HCT116 (cell line): Measurements from ENCODE around the gene PTPN23. TPM values are rescaled to one million over a fixed set of nuclear protein-coding genes. Genes with fewer than 3 reads are reported as not detected.

ENCODE experiments used
- ATAC-seq: fragments of 200-7000 bp; cut with Tn5 transposase; 2 replicates; pipeline ENCODE4 v1.9.1; 2020; ENCODE audit warnings: mild to moderate bottlenecking, moderate library complexity
- BruUV-seq: library from RNA; stranded (reverse); fragments of 400-500 nt; replicated peaks from 2 replicates; lab custom pipeline; 2021; lab: Mats Ljungman, UMichigan
- CTCF ChIA-PET: fragments of 300-600 bp; sonication (Branson Sonifier 250); formaldehyde crosslinking; loops from one replicate; lab custom pipeline; 2021; ENCODE audit warnings: antibody characterized with exemption; lab: Charles Lee
- POLR2A ChIA-PET: fragments of 300-600, 350-600 bp; sonication (Branson Sonifier 250); formaldehyde crosslinking; loops from one replicate; lab custom pipeline; 2021; ENCODE audit warnings: antibody characterized with exemption; lab: Charles Lee
- RAD21 ChIA-PET, 2 experiments: fragments of 300-600 bp; sonication (Branson Sonifier 250); formaldehyde crosslinking; loops; one replicate each; lab custom pipeline; 2023; ENCODE audit warnings: low total read pairs in 2 of 2; ENCODE audit not compliant: uncharacterized antibody in 2 of 2, unreplicated experiment in 2 of 2, low non-redundant PET in 1 of 2; lab: Charles Lee
- DNase-seq: peaks from one replicate; pipeline ENCODE4 v3.0.0-alpha.2; 2010; ENCODE audit warnings: low read depth, low spot score
- H2AFZ ChIP-seq: fragments of 200-600 bp; shearing (Covaris generic), sonication (generic); 2 replicates; pipeline ENCODE4 v1.6.1; 2017; ENCODE audit warnings: low read depth, mixed run types, mixed read lengths, antibody characterized with exemption, low read length; ENCODE audit not compliant: poor library complexity, severe bottlenecking
- H3K27ac ChIP-seq: 2 replicates; pipeline ENCODE4 v1.5.1; 2012; ENCODE audit warnings: low read depth, low read length
- H3K27me3 ChIP-seq: fragments of 200-600 bp; sonication (generic); 2 replicates; pipeline ENCODE4 v1.6.1; 2016; ENCODE audit warnings: mixed run types, low read length, mixed read lengths; ENCODE audit not compliant: insufficient read depth
- H3K36me3 ChIP-seq, 2 experiments: fragments of 200-500 bp in 1 of 2; fragments of 200-600 bp in 1 of 2; sonication (Bioruptor generic) in 1 of 2; sonication (generic) in 1 of 2; 2 replicates each; pipeline versions ENCODE4 v1.5.1 to v1.6.1; 2014 to 2016; ENCODE audit warnings: low read length in 2 of 2, inconsistent platforms in 1 of 2, mixed read lengths in 1 of 2, mixed run types in 1 of 2; ENCODE audit not compliant: insufficient read depth in 2 of 2, control insufficient read depth in 1 of 2
- H3K4me1 ChIP-seq, 2 experiments: fragments of 200-600 bp in 1 of 2; sonication (generic) in 1 of 2; 2 replicates each; pipeline versions ENCODE4 v1.5.1 to v1.6.1; 2012 to 2017; ENCODE audit warnings: low read length in 2 of 2, inconsistent platforms in 1 of 2, mild to moderate bottlenecking in 1 of 2, mixed read lengths in 1 of 2, mixed run types in 1 of 2, moderate library complexity in 1 of 2; ENCODE audit not compliant: insufficient read depth in 2 of 2, control insufficient read depth in 1 of 2
- H3K4me2 ChIP-seq: fragments of 200-600 bp; sonication (generic); 2 replicates; pipeline ENCODE4 v1.6.1; 2017; ENCODE audit warnings: mixed run types, low read length, mixed read lengths
- H3K4me3 ChIP-seq, 2 experiments: fragments of 200-600 bp in 1 of 2; sonication (generic) in 1 of 2; replicated peaks in 1 of 2; 2 replicates each; pipeline ENCODE4 v1.5.1; 2011 to 2016; ENCODE audit warnings: low read length in 2 of 2, control low read depth in 1 of 2, low read depth in 1 of 2, mild to moderate bottlenecking in 1 of 2, mixed read lengths in 1 of 2, mixed run types in 1 of 2
- H3K79me2 ChIP-seq: fragments of 200-600 bp; sonication (generic); 2 replicates; pipeline ENCODE4 v1.6.1; 2017; ENCODE audit warnings: mild to moderate bottlenecking, mixed run types, low read length, moderate library complexity, mixed read lengths; ENCODE audit not compliant: insufficient read depth
- H3K9ac ChIP-seq: fragments of 200-600 bp; sonication (generic); 2 replicates; pipeline ENCODE4 v1.6.1; 2016; ENCODE audit warnings: low read length, mixed read lengths
- H3K9me2 ChIP-seq: fragments of 200-600 bp; sonication (generic), shearing (Covaris generic); 2 replicates; pipeline ENCODE4 v1.6.1; 2017; ENCODE audit warnings: mixed run types, mild to moderate bottlenecking, moderate library complexity; ENCODE audit not compliant: insufficient read depth
- H3K9me3 ChIP-seq, 2 experiments: fragments of 200-500 bp in 1 of 2; fragments of 200-600 bp in 1 of 2; sonication (Bioruptor generic) in 1 of 2; sonication (generic) in 1 of 2; 2 replicates each; pipeline ENCODE4 v1.6.1; 2014 to 2017; ENCODE audit warnings: low read length in 2 of 2, mixed read lengths in 2 of 2, inconsistent platforms in 1 of 2, low read depth in 1 of 2, mild to moderate bottlenecking in 1 of 2, mixed run types in 1 of 2, moderate library complexity in 1 of 2; ENCODE audit not compliant: control insufficient read depth in 1 of 2, insufficient read depth in 1 of 2
- H4K20me1 ChIP-seq: fragments of 200-600 bp; sonication (generic), shearing (Covaris generic); 2 replicates; pipeline ENCODE4 v1.6.1; 2017; ENCODE audit warnings: mixed run types, mild to moderate bottlenecking, moderate library complexity; ENCODE audit not compliant: insufficient read depth
- ATF3 ChIP-seq: IDR thresholded peaks from 2 replicates; pipeline ENCODE4 v1.6.1; 2012
- CBX3 ChIP-seq: IDR thresholded peaks from 2 replicates; pipeline ENCODE4 v1.6.1; 2012; ENCODE audit warnings: low read depth
- EGR1 ChIP-seq: IDR thresholded peaks from 2 replicates; pipeline ENCODE4 v1.6.1; 2012; ENCODE audit warnings: low read depth
- ELF1 ChIP-seq: IDR thresholded peaks from 2 replicates; pipeline ENCODE4 v1.6.1; 2012; ENCODE audit warnings: low read depth, borderline replicate concordance
- EZH2 ChIP-seq: fragments of 200-600 bp; sonication (generic); IDR thresholded peaks from 2 replicates; pipeline ENCODE4 v1.6.1; 2017; ENCODE audit warnings: antibody characterized with exemption, mixed run types
- EZH2phosphoT487 ChIP-seq: fragments of 200-600 bp; IDR thresholded peaks from 2 replicates; pipeline ENCODE4 v1.6.1; 2018; ENCODE audit warnings: antibody characterized with exemption, borderline replicate concordance
- FOSL1 ChIP-seq: IDR thresholded peaks from 2 replicates; pipeline ENCODE4 v1.6.1; 2012; ENCODE audit warnings: low read depth
- POLR2A ChIP-seq: IDR thresholded peaks from 2 replicates; pipeline ENCODE4 v1.7.0; 2011; ENCODE audit warnings: borderline replicate concordance; ENCODE audit not compliant: insufficient read depth, insufficient read length; ENCODE audit errors: extremely low read depth
- POLR2AphosphoS5 ChIP-seq: IDR thresholded peaks from 2 replicates; pipeline ENCODE4 v1.6.1; 2011; ENCODE audit warnings: mild to moderate bottlenecking, low read depth, low read length, moderate library complexity
- REST ChIP-seq: IDR thresholded peaks from 2 replicates; pipeline ENCODE4 v1.6.1; 2012; ENCODE audit warnings: low read depth
- SIN3A ChIP-seq: IDR thresholded peaks from 2 replicates; pipeline ENCODE4 v1.6.1; 2012; ENCODE audit warnings: low read depth
- SP1 ChIP-seq: IDR thresholded peaks from 2 replicates; pipeline ENCODE4 v1.6.1; 2012; ENCODE audit warnings: low read depth
- SRF ChIP-seq: IDR thresholded peaks from 2 replicates; pipeline ENCODE4 v1.6.1; 2012; ENCODE audit warnings: low read depth
- ZBTB33 ChIP-seq: IDR thresholded peaks from 2 replicates; pipeline ENCODE4 v1.6.1; 2011; ENCODE audit warnings: mild to moderate bottlenecking, low read length, moderate library complexity; ENCODE audit not compliant: insufficient replicate concordance; ENCODE audit errors: extremely low read depth
- ZFX ChIP-seq: fragments of 450-650 bp; IDR thresholded peaks from 2 replicates; pipeline ENCODE4 v1.6.1; 2017
- intact Hi-C: fragments of 100-400 bp; cut with micrococcal nuclease; formaldehyde crosslinking; loops from 2 replicates; pipeline ENCODE4 v1.10.0; 2022
- total RNA-seq: library from RNA; stranded (reverse); gene quantifications from one replicate; pipeline ENCODE4 v1.2.1, GENCODE V29; 2021; ENCODE audit not compliant: unreplicated experiment

PTPN23 gene
- total RNA-seq, 1 experiment from 2014 or later: 56.5 TPM

- no peak for ATAC-seq
- no TSS peak for BruUV-seq
- peaks cover 5 to 11% of the 10 kb centered on the region in 2 experiments; a peak in 2 of 4 replicates for H3K4me1 ChIP-seq
These were observed 44.6 kb downstream of the PTPN23 start for GRCh38 chr3:47425383-47425778.

GRCh38 chr3:47425959-47426358 lies 45.1 kb downstream of the PTPN23 start:
- Histone ChIP-seq H3K79me2 (no peaks in the 10 kb centered on the region; the same call in 1 of the 2 replicates), H3K4me2 (no peak overlapping the region), H3K27ac (no peak overlapping the region), H3K4me3 (no peak overlapping the region), H3K9me2 (no peaks in the 10 kb centered on the region), H4K20me1 (no peaks in the 10 kb centered on the region), H3K27me3 (no peaks in the 10 kb centered on the region), H3K9me3 (no peaks in the 10 kb centered on the region), H3K4me1 (peaks cover 5 to 7% of the 10 kb centered on the region in 2 experiments; a peak in 2 of 4 replicates), H3K9ac (no peak overlapping the region), H2AFZ (no peak overlapping the region), H3K36me3 (peaks cover 2 to 13% of the 10 kb centered on the region in 2 experiments; a peak in 2 of 4 replicates)
- no TSS peak for BruUV-seq
- DNase-seq (no peak), ATAC-seq (no peak)
- ChIA-PET RAD21 (no interaction called here), POLR2A (no interaction called here), CTCF (interaction anchor here (0.6 kb wide), 1 partner anchor 12 kb away, joined by 4 read pairs; no protein-coding TSS in a partner anchor)
- intact Hi-C loops: no loop called here
- TF ChIP-seq EZH2phosphoT487 (no peak), SRF (no peak), CBX3 (no peak), EGR1 (no peak), ELF1 (no peak), REST (no peak), SP1 (no peak), ZBTB33 (no peak), ATF3 (no peak), POLR2A (no peak), FOSL1 (no peak), EZH2 (no peak), SIN3A (no peak)

More at GRCh38 chr3:47425383-47425778, 44.6 kb downstream of the PTPN23 start:
- intact Hi-C loops: no loop called here
- Histone ChIP-seq H3K9me2 (no peaks in the 10 kb centered on the region), H2AFZ (no peak overlapping the region), H3K27ac (no peak overlapping the region), H3K27me3 (no peaks in the 10 kb centered on the region), H3K79me2 (no peaks in the 10 kb centered on the region; the same call in 1 of the 2 replicates), H3K9me3 (no peaks in the 10 kb centered on the region), H3K4me2 (no peak overlapping the region), H3K9ac (no peak overlapping the region), H3K4me3 (no peak overlapping the region), H3K36me3 (peaks cover 2 to 11% of the 10 kb centered on the region in 2 experiments; a peak in 2 of 4 replicates), H4K20me1 (no peaks in the 10 kb centered on the region)
- CTCF ChIA-PET: no interaction called here
- TF ChIP-seq ZFX: no peak
- TF ChIP-seq POLR2AphosphoS5: no peak
- POLR2A ChIA-PET: no interaction called here
- RAD21 ChIA-PET: no interaction called here
- DNase-seq: no peak
